HepG2 (cell line): ENCODE measurements around the gene ALDH2. TPM values are rescaled to one million over a fixed set of nuclear protein-coding genes. Genes with fewer than 3 reads are reported as not detected.
A peak's percentile ranks its signal among the peaks of the same experiment; 100 is the strongest.

Experiments used
- DMAP1 ChIP-seq: IDR thresholded peaks from 2 replicates; pipeline ENCODE4 v1.6.1; 2016
- MLLT10 ChIP-seq: sonication (generic); formaldehyde crosslinking; IDR thresholded peaks from 2 replicates; pipeline ENCODE4 v1.4.0; 2020; ENCODE audit warnings: missing genetic modification reagents
- SKI ChIP-seq: fragments of 450-650 bp; IDR thresholded peaks from one replicate; pipeline ENCODE4 v1.6.1; 2018; ENCODE audit warnings: mild to moderate bottlenecking; ENCODE audit not compliant: partially characterized antibody
- SNAPC4 ChIP-seq: sonication (generic); formaldehyde crosslinking; IDR thresholded peaks from 2 replicates; pipeline ENCODE4 v1.4.0; 2020; ENCODE audit warnings: mild to moderate bottlenecking, missing genetic modification reagents
- TCF7 ChIP-seq: sonication (generic); IDR thresholded peaks from 2 replicates; pipeline ENCODE4 v1.6.1; 2016; ENCODE audit warnings: antibody characterized with exemption, low read depth
- THYN1 ChIP-seq: sonication (generic); formaldehyde crosslinking; IDR thresholded peaks from 2 replicates; pipeline ENCODE4 v1.8.1; 2023; ENCODE audit warnings: low read depth, mild to moderate bottlenecking, moderate library complexity, missing genetic modification reagents, borderline replicate concordance
- ZBTB7B ChIP-seq: sonication (generic); formaldehyde crosslinking; IDR thresholded peaks from 2 replicates; pipeline ENCODE4 v1.4.0; 2020; ENCODE audit warnings: missing genetic modification reagents
- ZFP91 ChIP-seq: sonication (generic); formaldehyde crosslinking; IDR thresholded peaks from 2 replicates; pipeline ENCODE4 v1.9.0; 2022; ENCODE audit warnings: missing genetic modification reagents, mild to moderate bottlenecking, borderline replicate concordance
- ZNF256 ChIP-seq: sonication (generic); formaldehyde crosslinking; conservative IDR thresholded peaks from 2 replicates; pipeline ENCODE4 v1.4.0; 2020; ENCODE audit warnings: missing genetic modification reagents
- ZNF572 ChIP-seq: sonication (generic); formaldehyde crosslinking; IDR thresholded peaks from 2 replicates; pipeline ENCODE4 v1.5.1; 2020; ENCODE audit warnings: mild to moderate bottlenecking, missing genetic modification reagents
- ZNF788 ChIP-seq: sonication (generic); formaldehyde crosslinking; IDR thresholded peaks from 2 replicates; pipeline ENCODE4 v1.5.0; 2020; ENCODE audit warnings: mild to moderate bottlenecking, missing genetic modification reagents, borderline replicate concordance
- polyA plus RNA-seq, 8 experiments: library from polyadenylated mRNA; depleted of rRNA in 3 of 8; stranded (reverse) in 7 of 8; unstranded in 1 of 8; fragments of >200 nt; fragmentation: Illumina TruSeq in 4 of 8; extraction: Trizol in 4 of 8; gene quantifications; 2 replicates each; pipeline versions ENCODE4 v1.2.1 to v1.2.3, GENCODE V29; 2011 to 2016; ENCODE audit warnings: low read depth in 4 of 8, missing spikeins in 1 of 8, mixed read lengths in 1 of 8; ENCODE audit not compliant: insufficient read depth in 1 of 8
- total RNA-seq, 5 experiments: library from RNA; depleted of rRNA; stranded (reverse); fragments of >200 nt; fragmentation: Illumina TruSeq; extraction: Trizol; gene quantifications; 2 replicates each; pipeline ENCODE4 v1.2.3, GENCODE V29; 2016; ENCODE audit warnings: low read depth in 1 of 5
- TF ChIP-seq, protein P1 (sequence below), 2 experiments: IDR thresholded peaks; 2 replicates each; pipeline ENCODE4 v1.6.1; 2011 to 2012; ENCODE audit warnings: low read length in 2 of 2, borderline replicate concordance in 1 of 2, low read depth in 1 of 2, mild to moderate bottlenecking in 1 of 2, moderate library complexity in 1 of 2
- TF ChIP-seq, protein P2 (sequence below): sonication (generic); formaldehyde crosslinking; IDR thresholded peaks from 2 replicates; pipeline ENCODE4 v1.4.0; 2020; ENCODE audit warnings: missing genetic modification reagents
- TF ChIP-seq, protein P3 (sequence below): IDR thresholded peaks from 2 replicates; pipeline ENCODE4 v1.6.1; 2012; ENCODE audit warnings: inconsistent platforms

Gene ALDH2
- total and polyA plus RNA-seq, 2 of the 13 experiments (the other 11 are each of a cell fraction or from before 2014, with no cell fraction given), result 78.8 to 103 TPM

GRCh38 chr12:111773801-111774551 lies 7.2 kb downstream of the ALDH2 start (continued):
- TF ChIP-seq, protein P1, sequence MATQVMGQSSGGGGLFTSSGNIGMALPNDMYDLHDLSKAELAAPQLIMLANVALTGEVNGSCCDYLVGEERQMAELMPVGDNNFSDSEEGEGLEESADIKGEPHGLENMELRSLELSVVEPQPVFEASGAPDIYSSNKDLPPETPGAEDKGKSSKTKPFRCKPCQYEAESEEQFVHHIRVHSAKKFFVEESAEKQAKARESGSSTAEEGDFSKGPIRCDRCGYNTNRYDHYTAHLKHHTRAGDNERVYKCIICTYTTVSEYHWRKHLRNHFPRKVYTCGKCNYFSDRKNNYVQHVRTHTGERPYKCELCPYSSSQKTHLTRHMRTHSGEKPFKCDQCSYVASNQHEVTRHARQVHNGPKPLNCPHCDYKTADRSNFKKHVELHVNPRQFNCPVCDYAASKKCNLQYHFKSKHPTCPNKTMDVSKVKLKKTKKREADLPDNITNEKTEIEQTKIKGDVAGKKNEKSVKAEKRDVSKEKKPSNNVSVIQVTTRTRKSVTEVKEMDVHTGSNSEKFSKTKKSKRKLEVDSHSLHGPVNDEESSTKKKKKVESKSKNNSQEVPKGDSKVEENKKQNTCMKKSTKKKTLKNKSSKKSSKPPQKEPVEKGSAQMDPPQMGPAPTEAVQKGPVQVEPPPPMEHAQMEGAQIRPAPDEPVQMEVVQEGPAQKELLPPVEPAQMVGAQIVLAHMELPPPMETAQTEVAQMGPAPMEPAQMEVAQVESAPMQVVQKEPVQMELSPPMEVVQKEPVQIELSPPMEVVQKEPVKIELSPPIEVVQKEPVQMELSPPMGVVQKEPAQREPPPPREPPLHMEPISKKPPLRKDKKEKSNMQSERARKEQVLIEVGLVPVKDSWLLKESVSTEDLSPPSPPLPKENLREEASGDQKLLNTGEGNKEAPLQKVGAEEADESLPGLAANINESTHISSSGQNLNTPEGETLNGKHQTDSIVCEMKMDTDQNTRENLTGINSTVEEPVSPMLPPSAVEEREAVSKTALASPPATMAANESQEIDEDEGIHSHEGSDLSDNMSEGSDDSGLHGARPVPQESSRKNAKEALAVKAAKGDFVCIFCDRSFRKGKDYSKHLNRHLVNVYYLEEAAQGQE (IDR thresholded peaks at IDR 0.05; ENCODE audit: borderline replicate concordance in 1 of 2, low read depth in 1 of 2, low read length in 2 of 2), result peak in 1 of 2 experiments; percentile 36; a peak in 1 of 4 replicates
- TF ChIP-seq THYN1 (CRISPR knock-in tag) (no peak), SNAPC4 (CRISPR knock-in tag) (0 out of 2 replicates have a peak, but pooled peaks have one; percentile 35), TCF7 (peak; percentile 62), SKI (peak; percentile 83), ZNF256 (CRISPR knock-in tag) (no peak), ZNF572 (no peak), ZNF788 (peak; percentile 35; the same call in 1 of the 2 replicates), ZBTB7B (CRISPR knock-in tag) (no peak), ZFP91 (peak; percentile 42; the same call in 1 of the 2 replicates), MLLT10 (CRISPR knock-in tag) (no peak), DMAP1 (CRISPR knock-in tag) (peak; percentile 60; the same call in 1 of the 2 replicates)
- TF ChIP-seq, protein P2, sequence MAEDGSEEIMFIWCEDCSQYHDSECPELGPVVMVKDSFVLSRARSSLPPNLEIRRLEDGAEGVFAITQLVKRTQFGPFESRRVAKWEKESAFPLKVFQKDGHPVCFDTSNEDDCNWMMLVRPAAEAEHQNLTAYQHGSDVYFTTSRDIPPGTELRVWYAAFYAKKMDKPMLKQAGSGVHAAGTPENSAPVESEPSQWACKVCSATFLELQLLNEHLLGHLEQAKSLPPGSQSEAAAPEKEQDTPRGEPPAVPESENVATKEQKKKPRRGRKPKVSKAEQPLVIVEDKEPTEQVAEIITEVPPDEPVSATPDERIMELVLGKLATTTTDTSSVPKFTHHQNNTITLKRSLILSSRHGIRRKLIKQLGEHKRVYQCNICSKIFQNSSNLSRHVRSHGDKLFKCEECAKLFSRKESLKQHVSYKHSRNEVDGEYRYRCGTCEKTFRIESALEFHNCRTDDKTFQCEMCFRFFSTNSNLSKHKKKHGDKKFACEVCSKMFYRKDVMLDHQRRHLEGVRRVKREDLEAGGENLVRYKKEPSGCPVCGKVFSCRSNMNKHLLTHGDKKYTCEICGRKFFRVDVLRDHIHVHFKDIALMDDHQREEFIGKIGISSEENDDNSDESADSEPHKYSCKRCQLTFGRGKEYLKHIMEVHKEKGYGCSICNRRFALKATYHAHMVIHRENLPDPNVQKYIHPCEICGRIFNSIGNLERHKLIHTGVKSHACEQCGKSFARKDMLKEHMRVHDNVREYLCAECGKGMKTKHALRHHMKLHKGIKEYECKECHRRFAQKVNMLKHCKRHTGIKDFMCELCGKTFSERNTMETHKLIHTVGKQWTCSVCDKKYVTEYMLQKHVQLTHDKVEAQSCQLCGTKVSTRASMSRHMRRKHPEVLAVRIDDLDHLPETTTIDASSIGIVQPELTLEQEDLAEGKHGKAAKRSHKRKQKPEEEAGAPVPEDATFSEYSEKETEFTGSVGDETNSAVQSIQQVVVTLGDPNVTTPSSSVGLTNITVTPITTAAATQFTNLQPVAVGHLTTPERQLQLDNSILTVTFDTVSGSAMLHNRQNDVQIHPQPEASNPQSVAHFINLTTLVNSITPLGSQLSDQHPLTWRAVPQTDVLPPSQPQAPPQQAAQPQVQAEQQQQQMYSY (CRISPR knock-in tag), result peak; percentile 57; the same call in 1 of the 2 replicates
- TF ChIP-seq, protein P3, sequence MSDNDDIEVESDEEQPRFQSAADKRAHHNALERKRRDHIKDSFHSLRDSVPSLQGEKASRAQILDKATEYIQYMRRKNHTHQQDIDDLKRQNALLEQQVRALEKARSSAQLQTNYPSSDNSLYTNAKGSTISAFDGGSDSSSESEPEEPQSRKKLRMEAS, result peak; percentile 83
